Measurements from ENCODE around the gene PCDHGA2.
"Not testable (repeated sequence)": the region's sequence is repeated elsewhere in the genome, so short reads cannot be mapped to it uniquely, and the experiment has no call there.

PCDHGA2 gene

GRCh38 chr5:141366016-141366896, 27.7 kb downstream of the PCDHGA2 start:
- Histone ChIP-seq H3K36me3 (ENCODE audit: insufficient read depth, low read length) (0 out of 2 replicates have a peak, but pooled peaks cover 3% of the 10 kb centered on the region), H3K9ac (ENCODE audit: low read depth, low read length) (no peak overlapping the region), H3K27me3 (ENCODE audit: insufficient read depth, low read length) (no peaks in the 10 kb centered on the region), H3K9me3 (ENCODE audit: insufficient read depth, low read depth, low read length) (peaks cover 71% of the 10 kb centered on the region), H3K4me1 (ENCODE audit: insufficient read depth, low read length) (0 out of 2 replicates have a peak, but pooled peaks cover 6% of the 10 kb centered on the region), H3K27ac (ENCODE audit: low read depth, low read length) (no peak overlapping the region), H3K4me3 (ENCODE audit: low read length) (no peak overlapping the region)
- 97% methylated on average over 46 of the region's 46 CpGs for WGBS

DNA sequence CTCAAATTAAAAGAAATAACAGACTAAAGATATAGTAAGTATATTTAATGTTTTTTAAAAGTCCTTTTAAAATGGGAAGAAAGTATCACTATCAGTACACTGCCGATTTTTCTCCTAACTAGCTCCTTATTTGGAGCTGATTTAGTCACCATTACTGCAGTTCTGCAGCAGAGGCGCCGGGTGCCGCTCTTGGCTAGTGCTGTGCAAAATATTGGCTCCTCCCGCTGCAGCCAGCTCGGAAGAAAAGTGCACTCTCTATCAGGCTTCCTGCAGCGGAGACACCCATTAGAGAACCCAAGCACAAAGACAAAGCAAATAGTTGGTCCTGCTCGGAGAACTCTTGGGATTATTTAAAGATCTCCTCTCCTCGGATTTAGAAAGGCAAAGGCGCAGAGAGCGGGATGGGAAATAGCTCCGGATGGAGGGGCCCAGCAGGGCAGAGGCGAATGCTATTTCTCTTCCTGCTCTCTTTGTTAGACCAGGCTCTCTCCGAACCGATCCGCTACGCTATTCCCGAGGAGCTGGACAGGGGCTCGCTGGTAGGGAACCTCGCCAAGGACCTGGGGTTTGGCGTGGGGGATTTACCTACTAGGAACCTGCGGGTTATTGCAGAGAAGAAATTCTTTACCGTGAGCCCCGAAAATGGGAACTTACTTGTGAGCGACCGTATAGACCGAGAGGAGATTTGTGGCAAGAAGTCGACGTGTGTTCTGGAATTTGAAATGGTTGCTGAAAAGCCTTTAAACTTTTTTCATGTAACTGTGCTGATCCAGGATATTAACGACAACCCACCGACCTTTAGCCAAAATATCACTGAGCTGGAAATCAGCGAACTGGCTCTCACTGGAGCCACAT, 31.7 kb downstream of the PCDHGA2 start, which contains the start of gene PCDHGB3:
Gene PCDHGB3 (plus strand): TSS at position 249 of the 855 bp plus-strand sequence. CDS start 153 bp downstream, at position 402.
- no peaks in the 10 kb centered on the region for H3K36me3 ChIP-seq (ENCODE audit: insufficient read depth, low read length)
- no peak within 1 kb of the TSS for H3K4me3 ChIP-seq (ENCODE audit: low read length)
- 94% methylated on average over 32 of the region's 32 CpGs for WGBS
- H3K27ac ChIP-seq (ENCODE audit: low read depth, low read length), result no peak within 1 kb of the TSS
- peaks cover 74% of the 10 kb centered on the region for H3K9me3 ChIP-seq (ENCODE audit: insufficient read depth, low read depth, low read length)
- H3K27me3 ChIP-seq (ENCODE audit: insufficient read depth, low read length), result no peaks in the 10 kb centered on the region
- no peaks in the 10 kb centered on the region for H3K4me1 ChIP-seq (ENCODE audit: insufficient read depth, low read length)
- no peak within 1 kb of the TSS for H3K9ac ChIP-seq (ENCODE audit: low read depth, low read length)

- Histone ChIP-seq H3K9ac (ENCODE audit: low read depth, low read length) (no peak overlapping the region), H3K4me3 (ENCODE audit: low read length) (no peak overlapping the region), H3K36me3 (ENCODE audit: insufficient read depth, low read length) (no peaks in the 10 kb centered on the region), H3K4me1 (ENCODE audit: insufficient read depth, low read length) (no peaks in the 10 kb centered on the region), H3K9me3 (ENCODE audit: insufficient read depth, low read depth, low read length) (peaks cover 68% of the 10 kb centered on the region), H3K27ac (ENCODE audit: low read depth, low read length) (no peak overlapping the region), H3K27me3 (ENCODE audit: insufficient read depth, low read length) (no peaks in the 10 kb centered on the region)
- WGBS, result 96% methylated on average over 69 of the region's 69 CpGs
Observed at GRCh38 chr5:141371572-141372475, 33.3 kb downstream of the PCDHGA2 start.

GRCh38 chr5:141373673-141374317, 35.2 kb downstream of the PCDHGA2 start, which contains the start of gene PCDHGA6:
TSS of gene PCDHGA6 (plus strand) at chr5:141373891. CDS start at chr5:141374084, 193 bp downstream.
- H3K27me3 ChIP-seq (ENCODE audit: insufficient read depth, low read length), result no peaks in the 10 kb centered on the region
- no peak within 1 kb of the TSS for H3K9ac ChIP-seq (ENCODE audit: low read depth, low read length)
- peak within 1 kb of the TSS; percentile 24; the same call in 1 of the 2 replicates for H3K4me3 ChIP-seq (ENCODE audit: low read length)

DNA sequence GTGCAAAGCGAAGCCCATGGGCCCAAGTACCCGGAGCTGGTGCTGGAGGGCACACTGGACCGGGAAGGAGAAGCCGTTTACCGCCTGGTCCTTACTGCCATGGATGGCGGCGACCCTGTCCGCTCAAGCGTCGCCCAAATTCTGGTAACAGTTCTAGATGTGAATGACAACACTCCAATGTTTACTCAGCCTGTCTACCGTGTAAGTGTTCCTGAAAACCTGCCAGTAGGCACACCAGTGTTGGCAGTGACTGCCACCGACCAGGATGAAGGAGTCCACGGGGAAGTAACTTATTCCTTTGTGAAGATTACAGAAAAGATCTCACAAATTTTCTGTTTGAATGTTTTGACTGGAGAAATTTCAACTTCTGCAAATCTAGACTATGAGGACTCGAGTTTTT, 36.1 kb downstream of the PCDHGA2 start:
- H3K36me3 ChIP-seq (ENCODE audit: insufficient read depth, low read length), result no peaks in the 10 kb centered on the region
- 97% methylated on average over 14 of the region's 14 CpGs for WGBS
- H3K4me1 ChIP-seq (ENCODE audit: insufficient read depth, low read length), result no peaks in the 10 kb centered on the region
- H3K27ac ChIP-seq (ENCODE audit: low read depth, low read length), result no peak overlapping the region
- no peak overlapping the region for H3K4me3 ChIP-seq (ENCODE audit: low read length)
- peaks cover 64% of the 10 kb centered on the region for H3K9me3 ChIP-seq (ENCODE audit: insufficient read depth, low read depth, low read length)
- H3K27me3 ChIP-seq (ENCODE audit: insufficient read depth, low read length), result no peaks in the 10 kb centered on the region
- no peak overlapping the region for H3K9ac ChIP-seq (ENCODE audit: low read depth, low read length)

More at GRCh38 chr5:141373673-141374317, 35.2 kb downstream of the PCDHGA2 start, which contains the start of gene PCDHGA6:
- Histone ChIP-seq H3K4me1 (ENCODE audit: insufficient read depth, low read length) (no peaks in the 10 kb centered on the region), H3K36me3 (ENCODE audit: insufficient read depth, low read length) (no peaks in the 10 kb centered on the region), H3K27ac (ENCODE audit: low read depth, low read length) (no peak within 1 kb of the TSS), H3K9me3 (ENCODE audit: insufficient read depth, low read depth, low read length) (peaks cover 67% of the 10 kb centered on the region)
- WGBS, result 96% methylated on average over 27 of the region's 27 CpGs

DNA sequence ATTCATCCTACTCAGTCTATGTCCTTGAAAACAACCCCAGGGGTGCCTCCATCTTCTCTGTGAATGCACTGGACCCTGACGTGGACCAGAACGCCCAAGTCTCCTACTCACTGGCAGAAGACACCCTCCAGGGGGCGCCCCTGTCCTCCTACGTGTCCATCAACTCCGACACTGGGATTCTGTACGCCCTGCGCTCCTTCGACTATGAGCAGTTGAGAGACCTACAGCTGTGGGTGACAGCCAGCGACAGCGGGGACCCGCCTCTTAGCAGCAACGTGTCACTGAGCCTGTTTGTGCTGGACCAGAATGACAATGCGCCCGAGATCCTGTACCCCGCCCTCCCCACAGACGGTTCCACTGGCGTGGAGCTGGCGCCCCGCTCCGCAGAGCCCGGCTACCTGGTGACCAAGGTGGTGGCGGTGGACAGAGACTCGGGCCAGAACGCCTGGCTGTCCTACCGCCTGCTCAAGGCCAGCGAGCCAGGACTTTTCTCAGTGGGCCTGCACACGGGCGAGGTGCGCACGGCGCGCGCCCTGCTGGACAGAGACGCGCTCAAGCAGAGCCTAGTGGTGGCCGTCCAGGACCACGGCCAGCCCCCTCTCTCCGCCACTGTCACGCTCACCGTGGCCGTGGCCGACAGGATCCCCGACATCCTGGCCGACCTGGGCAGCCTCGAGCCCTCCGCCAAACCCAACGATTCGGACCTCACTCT, 37.0 kb downstream of the PCDHGA2 start:
- H3K4me1 ChIP-seq (ENCODE audit: insufficient read depth, low read length); H3K36me3 ChIP-seq (ENCODE audit: insufficient read depth, low read length); H3K27ac ChIP-seq (ENCODE audit: low read depth, low read length); H3K27me3 ChIP-seq (ENCODE audit: insufficient read depth, low read length); H3K4me3 ChIP-seq (ENCODE audit: low read length); H3K9ac ChIP-seq (ENCODE audit: low read depth, low read length): not testable (repeated sequence)
- WGBS, result 96% methylated on average over 38 of the region's 48 CpGs
- H3K9me3 ChIP-seq (ENCODE audit: insufficient read depth, low read depth, low read length), result peaks cover 60% of the 10 kb centered on the region

DNA sequence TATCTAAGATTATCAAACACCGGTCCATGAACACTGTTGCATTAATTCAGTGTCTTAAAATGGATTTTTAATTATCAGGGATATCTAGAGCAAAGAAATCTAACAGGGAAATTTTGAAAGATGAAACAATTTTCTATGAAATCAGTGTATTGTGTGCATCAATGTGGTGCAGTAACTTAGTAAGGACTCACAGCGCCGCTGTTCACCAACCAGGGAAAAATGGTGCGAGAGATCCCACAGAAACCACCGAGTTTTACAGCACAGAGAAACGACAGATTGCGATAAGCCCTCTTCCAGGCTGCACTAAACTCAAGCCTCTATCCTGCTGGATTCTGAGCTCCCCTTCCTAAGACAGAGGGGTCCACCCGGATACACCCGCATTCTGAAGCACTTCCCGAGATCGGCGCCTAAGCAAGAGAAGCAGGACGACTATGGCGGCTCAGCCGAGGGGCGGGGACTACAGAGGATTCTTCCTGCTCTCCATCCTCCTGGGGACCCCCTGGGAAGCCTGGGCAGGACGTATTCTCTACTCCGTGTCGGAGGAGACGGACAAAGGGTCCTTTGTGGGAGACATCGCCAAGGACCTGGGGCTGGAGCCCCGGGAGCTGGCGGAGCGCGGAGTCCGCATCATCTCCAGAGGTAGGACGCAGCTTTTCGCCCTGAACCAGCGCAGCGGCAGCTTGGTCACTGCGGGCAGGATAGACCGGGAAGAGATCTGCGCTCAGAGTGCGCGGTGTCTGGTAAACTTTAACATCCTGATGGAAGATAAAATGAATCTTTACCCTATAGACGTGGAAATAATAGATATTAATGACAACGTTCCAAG, 44.1 kb downstream of the PCDHGA2 start, which contains the start of gene PCDHGA7:
Gene PCDHGA7 (plus strand): TSS at position 274 of the 826 bp plus-strand sequence. CDS start 158 bp downstream, at position 432.
- no peak within 1 kb of the TSS for H3K4me3 ChIP-seq (ENCODE audit: low read length)
- H3K4me1 ChIP-seq (ENCODE audit: insufficient read depth, low read length), result no peaks in the 10 kb centered on the region

DNA sequence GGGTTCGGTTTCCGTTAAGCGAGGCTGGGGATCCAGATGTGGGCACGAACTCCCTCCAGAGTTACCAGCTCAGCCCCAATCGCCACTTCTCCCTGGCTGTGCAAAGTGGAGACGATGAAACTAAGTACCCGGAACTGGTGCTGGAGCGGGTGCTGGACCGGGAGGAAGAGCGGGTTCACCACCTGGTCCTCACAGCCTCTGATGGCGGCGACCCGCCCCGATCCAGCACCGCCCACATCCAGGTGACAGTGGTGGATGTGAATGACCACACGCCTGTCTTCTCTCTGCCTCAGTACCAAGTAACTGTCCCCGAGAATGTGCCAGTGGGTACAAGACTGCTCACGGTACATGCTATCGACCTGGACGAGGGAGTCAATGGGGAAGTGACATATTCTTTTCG, 44.8 kb downstream of the PCDHGA2 start:
- H3K4me3 ChIP-seq (ENCODE audit: low read length), result no peak overlapping the region
- no peak overlapping the region for H3K9ac ChIP-seq (ENCODE audit: low read depth, low read length)
- no peaks in the 10 kb centered on the region for H3K4me1 ChIP-seq (ENCODE audit: insufficient read depth, low read length)
- no peak overlapping the region for H3K27ac ChIP-seq (ENCODE audit: low read depth, low read length)
- H3K36me3 ChIP-seq (ENCODE audit: insufficient read depth, low read length), result 0 out of 2 replicates have a peak, but pooled peaks cover 3% of the 10 kb centered on the region
- H3K9me3 ChIP-seq (ENCODE audit: insufficient read depth, low read depth, low read length), result peaks cover 46% of the 10 kb centered on the region
- 95% methylated on average over 21 of the region's 21 CpGs for WGBS
- no peaks in the 10 kb centered on the region for H3K27me3 ChIP-seq (ENCODE audit: insufficient read depth, low read length)

More for the DNA sequence above, 44.1 kb downstream of the PCDHGA2 start, which contains the start of gene PCDHGA7:
- Histone ChIP-seq H3K27ac (ENCODE audit: low read depth, low read length) (no peak within 1 kb of the TSS), H3K9me3 (ENCODE audit: insufficient read depth, low read depth, low read length) (peaks cover 44% of the 10 kb centered on the region; the same call in 1 of the 2 replicates), H3K27me3 (ENCODE audit: insufficient read depth, low read length) (no peaks in the 10 kb centered on the region), H3K9ac (ENCODE audit: low read depth, low read length) (no peak within 1 kb of the TSS), H3K36me3 (ENCODE audit: insufficient read depth, low read length) (0 out of 2 replicates have a peak, but pooled peaks cover 3% of the 10 kb centered on the region)
- 96% methylated on average over 37 of the region's 37 CpGs for WGBS
